HepG2 (cell line): ENCODE measurements around the gene RTBDN. TPM values are rescaled to one million over a fixed set of nuclear protein-coding genes. Genes with fewer than 3 reads are reported as not detected.

Source experiments
- ADNP ChIP-seq: sonication (generic); formaldehyde crosslinking; IDR thresholded peaks from 2 replicates; pipeline ENCODE4 v1.4.0; 2020; ENCODE audit warnings: missing genetic modification reagents
- BCLAF1 ChIP-seq: fragments of 450-650 bp; IDR thresholded peaks from 2 replicates; pipeline ENCODE4 v1.6.1; 2017; ENCODE audit warnings: mild to moderate bottlenecking
- CENPX ChIP-seq: sonication (generic); formaldehyde crosslinking; IDR thresholded peaks from 2 replicates; pipeline ENCODE4 v1.9.0; 2021; ENCODE audit warnings: mild to moderate bottlenecking, missing genetic modification reagents, moderate library complexity
- CREM ChIP-seq, 2 experiments: sonication (generic) in 1 of 2; formaldehyde crosslinking in 1 of 2; IDR thresholded peaks; 2 replicates each; pipeline versions ENCODE4 v1.4.0 to v1.6.1; 2016 to 2020; ENCODE audit warnings: antibody characterized with exemption in 1 of 2, mild to moderate bottlenecking in 1 of 2, missing genetic modification reagents in 1 of 2
- DPF2 ChIP-seq: sonication (generic); formaldehyde crosslinking; IDR thresholded peaks from 2 replicates; pipeline ENCODE4 v1.4.0; 2020; ENCODE audit warnings: mild to moderate bottlenecking, low read depth, missing genetic modification reagents, borderline replicate concordance
- FOXP1 ChIP-seq, 2 experiments: fragments of 450-650 bp in 1 of 2; IDR thresholded peaks; 2 replicates each; pipeline ENCODE4 v1.6.1; 2017 to 2018; ENCODE audit warnings: antibody characterized with exemption in 1 of 2
- HNF4G ChIP-seq, 2 experiments: sonication (generic) in 1 of 2; formaldehyde crosslinking in 1 of 2; IDR thresholded peaks; 2 replicates each; pipeline versions ENCODE4 v1.4.0 to v1.6.1; 2011 to 2020; ENCODE audit warnings: borderline replicate concordance in 2 of 2, low read depth in 2 of 2, mild to moderate bottlenecking in 2 of 2, low read length in 1 of 2, missing genetic modification reagents in 1 of 2, moderate library complexity in 1 of 2
- IRX3 ChIP-seq: sonication (generic); formaldehyde crosslinking; IDR thresholded peaks from 2 replicates; pipeline ENCODE4 v1.8.1; 2023; ENCODE audit warnings: mild to moderate bottlenecking, low read depth, missing genetic modification reagents, borderline replicate concordance
- ISX ChIP-seq: sonication (generic); formaldehyde crosslinking; conservative IDR thresholded peaks from 2 replicates; pipeline ENCODE4 v1.5.0; 2020; ENCODE audit warnings: missing genetic modification reagents
- KLF13 ChIP-seq: sonication (generic); formaldehyde crosslinking; IDR thresholded peaks from 2 replicates; pipeline ENCODE4 v1.4.0; 2020; ENCODE audit warnings: mild to moderate bottlenecking, missing genetic modification reagents
- PBX3 ChIP-seq: sonication (generic); formaldehyde crosslinking; IDR thresholded peaks from 2 replicates; pipeline ENCODE4 v1.8.1; 2023; ENCODE audit warnings: missing genetic modification reagents, inconsistent platforms, borderline replicate concordance
- RBM22 ChIP-seq: fragments of 200-400 bp; formaldehyde crosslinking; optimal IDR thresholded peaks from 2 replicates; pipeline ENCODE3; 2017; ENCODE audit warnings: mild to moderate bottlenecking, low read length, moderate library complexity
- SALL1 ChIP-seq: sonication (generic); formaldehyde crosslinking; IDR thresholded peaks from 2 replicates; pipeline ENCODE4 v1.8.0; 2022; ENCODE audit warnings: mild to moderate bottlenecking, missing genetic modification reagents
- SIN3A ChIP-seq: IDR thresholded peaks from 2 replicates; pipeline ENCODE4 v1.6.1; 2011; ENCODE audit warnings: low read depth, mild to moderate bottlenecking, control low read depth, low read length, borderline replicate concordance
- SRSF1 ChIP-seq: fragments of 200-400 bp; formaldehyde crosslinking; optimal IDR thresholded peaks from 2 replicates; pipeline ENCODE3; 2017; ENCODE audit warnings: mild to moderate bottlenecking, low read depth, low read length, moderate library complexity
- TBP ChIP-seq: sonication (generic); formaldehyde crosslinking; IDR thresholded peaks from 2 replicates; pipeline ENCODE4 v1.5.0; 2020; ENCODE audit warnings: missing genetic modification reagents
- TBX3 ChIP-seq: fragments of 450-650 bp; IDR thresholded peaks from 2 replicates; pipeline ENCODE4 v1.6.1; 2017; ENCODE audit warnings: antibody characterized with exemption, mild to moderate bottlenecking, inconsistent platforms, borderline replicate concordance
- TCF7 ChIP-seq: sonication (generic); IDR thresholded peaks from 2 replicates; pipeline ENCODE4 v1.6.1; 2016; ENCODE audit warnings: antibody characterized with exemption, low read depth
- THAP11 ChIP-seq: IDR thresholded peaks from 2 replicates; pipeline ENCODE4 v1.6.1; 2016; ENCODE audit warnings: missing biosample characterization, missing genetic modification reagents
- TP53 ChIP-seq: sonication (generic); formaldehyde crosslinking; conservative IDR thresholded peaks from 2 replicates; pipeline ENCODE4 v1.4.0; 2020; ENCODE audit warnings: missing genetic modification reagents
- ZNF101 ChIP-seq: sonication (generic); formaldehyde crosslinking; IDR thresholded peaks from 2 replicates; pipeline ENCODE4 v1.4.0; 2020; ENCODE audit warnings: mild to moderate bottlenecking, low read depth, missing genetic modification reagents, borderline replicate concordance
- ZNF264 ChIP-seq: sonication (generic); formaldehyde crosslinking; IDR thresholded peaks from 2 replicates; pipeline ENCODE4 v1.4.0; 2020; ENCODE audit warnings: missing genetic modification reagents
- ZNF274 ChIP-seq: sonication (generic); formaldehyde crosslinking; IDR thresholded peaks from 2 replicates; pipeline ENCODE4 v1.5.1; 2020; ENCODE audit warnings: mild to moderate bottlenecking, missing genetic modification reagents
- ZNF382 ChIP-seq: sonication (generic); formaldehyde crosslinking; IDR thresholded peaks from 2 replicates; pipeline ENCODE4 v1.5.0; 2020; ENCODE audit warnings: missing genetic modification reagents, mild to moderate bottlenecking, borderline replicate concordance
- ZNF431 ChIP-seq: sonication (generic); formaldehyde crosslinking; IDR thresholded peaks from 2 replicates; pipeline ENCODE4 v1.9.0; 2022; ENCODE audit warnings: missing genetic modification reagents, low read depth, mild to moderate bottlenecking, borderline replicate concordance
- ZNF7 ChIP-seq: IDR thresholded peaks from 2 replicates; pipeline ENCODE4 v1.6.1; 2016; ENCODE audit warnings: missing biosample characterization, missing genetic modification reagents
- ZNF703 ChIP-seq: sonication (generic); formaldehyde crosslinking; IDR thresholded peaks from 2 replicates; pipeline ENCODE4 v1.5.1; 2020; ENCODE audit warnings: missing genetic modification reagents, mild to moderate bottlenecking, moderate library complexity, borderline replicate concordance
- ZNF883 ChIP-seq: sonication (generic); formaldehyde crosslinking; IDR thresholded peaks from 2 replicates; pipeline ENCODE4 v1.5.1; 2020; ENCODE audit warnings: mild to moderate bottlenecking, missing genetic modification reagents; ENCODE audit errors: not compliant biosample characterization
- polyA plus RNA-seq, 8 experiments: library from polyadenylated mRNA; depleted of rRNA in 3 of 8; stranded (reverse) in 7 of 8; unstranded in 1 of 8; fragments of >200 nt; fragmentation: Illumina TruSeq in 4 of 8; extraction: Trizol in 4 of 8; gene quantifications; 2 replicates each; pipeline versions ENCODE4 v1.2.1 to v1.2.3, GENCODE V29; 2011 to 2016; ENCODE audit warnings: low read depth in 4 of 8, missing spikeins in 1 of 8, mixed read lengths in 1 of 8; ENCODE audit not compliant: insufficient read depth in 1 of 8
- total RNA-seq, 5 experiments: library from RNA; depleted of rRNA; stranded (reverse); fragments of >200 nt; fragmentation: Illumina TruSeq; extraction: Trizol; gene quantifications; 2 replicates each; pipeline ENCODE4 v1.2.3, GENCODE V29; 2016; ENCODE audit warnings: low read depth in 1 of 5

The RTBDN gene
- total and polyA plus RNA-seq, 2 of the 13 experiments (the other 11 are each of a cell fraction or from before 2014, with no cell fraction given): 0.27 to 0.48 TPM

- TF ChIP-seq ZNF883 (CRISPR knock-in tag) (no peak), ZNF101 (CRISPR knock-in tag) (no peak), ZNF264 (CRISPR knock-in tag) (0 out of 2 replicates have a peak, but pooled peaks have one; percentile 34), ISX (CRISPR knock-in tag) (no peak), TBX3 (no peak), ZNF431 (no peak), BCLAF1 (no peak), ZNF382 (no peak), THAP11 (CRISPR knock-in tag) (peak; percentile 58), TP53 (no peak), SRSF1 (peak; percentile 45), CREM (IDR thresholded peaks at IDR 0.05) (no peak), CREM (CRISPR knock-in tag; IDR thresholded peaks at IDR 0.05) (no peak), KLF13 (CRISPR knock-in tag) (no peak), IRX3 (no peak), SIN3A (peak; percentile 3; the same call in 1 of the 2 replicates), DPF2 (CRISPR knock-in tag) (no peak), TBP (CRISPR knock-in tag) (no peak), SALL1 (CRISPR knock-in tag) (no peak), RBM22 (no peak), ADNP (CRISPR knock-in tag) (no peak), ZNF274 (CRISPR knock-in tag) (peak; percentile 45; the same call in 1 of the 2 replicates), HNF4G (IDR thresholded peaks at IDR 0.05; ENCODE audit: borderline replicate concordance, low read depth, low read length) (no peak), HNF4G (CRISPR knock-in tag; IDR thresholded peaks at IDR 0.05; ENCODE audit: borderline replicate concordance, low read depth) (no peak), PBX3 (CRISPR knock-in tag) (no peak), ZNF7 (CRISPR knock-in tag) (no peak), ZNF703 (no peak), TCF7 (no peak), FOXP1 (IDR thresholded peaks at IDR 0.05) (no peak), FOXP1 (CRISPR knock-in tag; IDR thresholded peaks at IDR 0.05) (no peak), CENPX (CRISPR knock-in tag) (no peak)
These were observed 44.3 kb downstream of the RTBDN start (continued) for GRCh38 chr19:12789904-12790619.
